GM06990 (cell line): Measurements from ENCODE around the gene PRUNE2.

Source experiments
- DNase-seq: peaks from one replicate; pipeline ENCODE4 v3.0.0-alpha.2; 2011; ENCODE audit not compliant: insufficient read length; ENCODE audit errors: extremely low read depth
- H3K27me3 ChIP-seq: replicated peaks from 2 replicates; pipeline ENCODE4 v1.6.0; 2011; ENCODE audit warnings: low read length; ENCODE audit not compliant: control insufficient read depth, insufficient read depth
- H3K36me3 ChIP-seq: 2 replicates; pipeline ENCODE4 v1.5.1; 2011; ENCODE audit warnings: low read length; ENCODE audit not compliant: control insufficient read depth, insufficient read depth
- H3K4me3 ChIP-seq: replicated peaks from 2 replicates; pipeline ENCODE4 v1.5.1; 2011; ENCODE audit warnings: low read depth, mild to moderate bottlenecking, control low read depth, low read length
- CTCF ChIP-seq: IDR thresholded peaks from 2 replicates; pipeline ENCODE4 v1.5.1; 2011; ENCODE audit warnings: low read length, control low read depth, mild to moderate bottlenecking, inconsistent platforms; ENCODE audit not compliant: insufficient read depth, poor library complexity, severe bottlenecking

PRUNE2 gene

DNA sequence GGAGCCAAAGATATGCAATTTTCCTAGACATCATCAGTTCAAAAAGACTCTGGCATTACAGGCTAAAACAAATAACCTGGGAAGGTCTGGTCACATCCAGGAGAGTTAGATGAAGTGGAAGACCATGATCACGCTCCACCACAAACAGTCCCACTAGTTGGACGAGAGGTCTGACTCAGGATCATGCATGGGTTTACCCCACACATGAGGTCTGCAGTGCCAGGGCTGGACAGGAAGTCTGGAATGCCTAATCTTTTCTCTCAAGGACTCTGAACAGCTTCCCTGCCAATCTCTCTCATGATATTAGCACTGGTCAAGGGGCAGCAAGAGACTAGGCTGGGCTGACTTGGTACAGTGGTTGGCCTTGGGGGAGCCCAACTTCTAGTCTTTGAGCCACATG lies 7.1 kb downstream of the PRUNE2 start:
- no peak for DNase-seq
- H3K4me3 ChIP-seq = no peak overlapping the region
- H3K36me3 ChIP-seq = no peaks in the 10 kb centered on the region
- TF ChIP-seq CTCF = no peak
- H3K27me3 ChIP-seq = peaks cover 4% of the 10 kb centered on the region

DNA sequence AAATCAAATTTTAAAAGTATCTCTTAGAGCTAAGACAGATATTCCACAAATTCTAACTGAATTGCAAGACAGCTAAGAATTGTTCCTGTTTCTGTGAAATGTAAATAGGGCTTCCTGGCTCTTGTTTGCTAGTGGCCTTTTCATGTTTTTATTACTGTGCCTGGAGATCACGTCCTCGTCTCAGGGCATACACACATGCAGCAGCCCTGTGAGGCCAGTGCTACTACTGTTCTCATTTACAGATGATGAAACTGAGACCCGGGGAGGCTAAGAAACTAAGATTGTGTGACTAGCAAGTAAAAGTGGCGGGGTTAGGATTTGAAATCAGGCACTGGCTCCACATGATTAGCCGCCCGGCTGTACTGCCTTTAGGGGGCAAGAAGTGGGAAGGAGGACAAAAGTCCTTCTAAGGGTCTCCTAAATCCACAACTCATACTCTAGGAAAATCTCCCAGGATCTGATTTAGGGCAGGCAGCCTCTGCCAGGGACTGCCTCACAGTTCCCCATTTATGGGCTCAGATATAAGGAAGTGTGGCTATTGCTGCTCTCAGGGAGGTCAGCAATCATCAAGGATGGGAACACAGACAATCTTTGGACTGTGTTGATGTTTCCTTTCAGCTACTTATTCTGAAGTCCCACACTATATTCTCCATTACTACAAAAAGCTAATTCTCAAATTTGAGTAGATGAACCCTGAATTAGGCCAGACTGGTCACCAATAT lies 7.9 kb downstream of the PRUNE2 start:
- Histone ChIP-seq H3K4me3 (no peak overlapping the region), H3K27me3 (peaks cover 4% of the 10 kb centered on the region), H3K36me3 (no peaks in the 10 kb centered on the region)
- no peak for DNase-seq
- TF ChIP-seq CTCF = no peak

GRCh38 chr9:76896035-76896434 lies 9.9 kb downstream of the PRUNE2 start:
- no peak overlapping the region for H3K4me3 ChIP-seq
- H3K36me3 ChIP-seq = no peaks in the 10 kb centered on the region
- peaks cover 4% of the 10 kb centered on the region for H3K27me3 ChIP-seq
- no peak for TF ChIP-seq CTCF
- DNase-seq = no peak

- DNase-seq = no peak
- H3K4me3 ChIP-seq = no peak overlapping the region
- H3K27me3 ChIP-seq = peaks cover 3% of the 10 kb centered on the region; the same call in 1 of the 2 replicates
- no peak for TF ChIP-seq CTCF
- H3K36me3 ChIP-seq = no peaks in the 10 kb centered on the region
Measured at GRCh38 chr9:76895186-76895585, 10.7 kb downstream of the PRUNE2 start.

DNA sequence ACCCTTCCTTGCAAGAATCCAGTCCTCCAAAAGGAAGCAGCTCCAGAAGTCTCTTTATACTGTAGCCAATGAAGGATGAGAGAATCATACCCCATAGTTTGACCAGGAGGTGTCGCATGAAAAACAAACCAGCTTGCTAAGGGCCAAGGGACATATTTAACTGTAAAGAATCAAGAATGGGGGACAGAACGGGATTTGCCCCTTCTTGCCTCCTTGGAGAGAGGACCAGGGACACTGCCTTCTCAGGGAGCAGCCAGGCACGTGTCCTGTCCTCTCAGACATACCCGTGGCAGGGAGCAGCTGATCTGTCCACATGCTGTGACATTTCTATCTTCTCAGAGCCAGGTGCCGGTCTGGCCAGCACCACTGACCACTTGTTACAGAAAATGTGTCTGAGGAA lies 11.7 kb downstream of the PRUNE2 start:
- TF ChIP-seq CTCF = no peak

More for the DNA sequence above, 11.7 kb downstream of the PRUNE2 start:
- Histone ChIP-seq H3K4me3 (no peak overlapping the region), H3K36me3 (no peaks in the 10 kb centered on the region), H3K27me3 (peaks cover 1% of the 10 kb centered on the region; the same call in 1 of the 2 replicates)
- DNase-seq = no peak
